Liver (tissue), 9 donors: Measurements from ENCODE around the gene MTARC2. TPM values are rescaled to one million over a fixed set of nuclear protein-coding genes. Genes with fewer than 3 reads are reported as not detected.

Experiments used
- DNase-seq: peaks from one replicate; pipeline ENCODE4 v3.0.0-alpha.2; 2017; ENCODE audit warnings: low spot score
- H3K27ac ChIP-seq, 2 donors: one replicate each; pipeline ENCODE4 v1.7.0; 2013; ENCODE audit warnings: inconsistent platforms in 2 of 2, low read length in 2 of 2, control low read depth in 1 of 2, low read depth in 1 of 2, mild to moderate bottlenecking in 1 of 2
- H3K27me3 ChIP-seq, 4 donors: one replicate each; pipeline versions ENCODE4 v1.6.1 to v1.7.0; 2013; ENCODE audit warnings: low read length in 3 of 4, inconsistent platforms in 1 of 4, mild to moderate bottlenecking in 1 of 4, moderate library complexity in 1 of 4; ENCODE audit not compliant: control insufficient read depth in 4 of 4, insufficient read depth in 4 of 4
- H3K36me3 ChIP-seq, 4 donors: one replicate each; pipeline versions ENCODE4 v1.6.1 to v1.7.0; 2013; ENCODE audit warnings: low read length in 3 of 4, mild to moderate bottlenecking in 3 of 4, low read depth in 1 of 4, moderate library complexity in 1 of 4; ENCODE audit not compliant: control insufficient read depth in 4 of 4, insufficient read depth in 3 of 4
- H3K4me1 ChIP-seq, 4 donors: one replicate each; pipeline versions ENCODE4 v1.6.1 to v1.7.0; 2013; ENCODE audit warnings: low read length in 3 of 4, mild to moderate bottlenecking in 3 of 4, moderate library complexity in 1 of 4; ENCODE audit not compliant: control insufficient read depth in 4 of 4, insufficient read depth in 4 of 4
- H3K4me3 ChIP-seq, 3 donors: one replicate each; pipeline versions ENCODE4 v1.6.1 to v1.7.0; 2013; ENCODE audit warnings: low read length in 3 of 3, control low read depth in 1 of 3, low read depth in 1 of 3, mild to moderate bottlenecking in 1 of 3
- H3K9ac ChIP-seq, 2 donors: one replicate each; pipeline ENCODE4 v1.7.0; 2013; ENCODE audit warnings: low read length in 2 of 2, mild to moderate bottlenecking in 2 of 2, moderate library complexity in 2 of 2, control low read depth in 1 of 2, low read depth in 1 of 2
- H3K9me3 ChIP-seq, 4 donors: one replicate each; pipeline versions ENCODE4 v1.6.1 to v1.7.0; 2013; ENCODE audit warnings: low read length in 3 of 4; ENCODE audit not compliant: control insufficient read depth in 4 of 4
- CTCF ChIP-seq: fragments of 150-350 bp; IDR thresholded peaks from 2 replicates; pipeline ENCODE4 v1.5.1; 2017; ENCODE audit warnings: improper control_type of control experiment, low read depth, low read length; ENCODE audit not compliant: missing input control
- EGR1 ChIP-seq, 2 donors: IDR thresholded peaks; 2 replicates each; pipeline ENCODE4 v1.6.1; 2016 to 2018; ENCODE audit warnings: antibody characterized with exemption in 2 of 2, low read depth in 2 of 2
- FOXA1 ChIP-seq: IDR thresholded peaks from 2 replicates; pipeline ENCODE4 v1.6.1; 2016; ENCODE audit warnings: antibody characterized with exemption
- FOXA2 ChIP-seq: IDR thresholded peaks from 2 replicates; pipeline ENCODE4 v1.6.1; 2016; ENCODE audit warnings: antibody characterized with exemption
- GABPA ChIP-seq, 2 donors: IDR thresholded peaks in 1 of 2; conservative IDR thresholded peaks in 1 of 2; 2 replicates each; pipeline ENCODE4 v1.6.1; 2016; ENCODE audit warnings: antibody characterized with exemption in 2 of 2, mild to moderate bottlenecking in 1 of 2, moderate library complexity in 1 of 2
- HNF4A ChIP-seq, 2 donors: conservative IDR thresholded peaks; 2 replicates each; pipeline ENCODE4 v1.6.1; 2016; ENCODE audit warnings: antibody characterized with exemption in 2 of 2, mild to moderate bottlenecking in 2 of 2
- HNF4G ChIP-seq: IDR thresholded peaks from 2 replicates; pipeline ENCODE4 v1.6.1; 2016; ENCODE audit warnings: antibody characterized with exemption
- JUND ChIP-seq, 2 donors: IDR thresholded peaks; 2 replicates each; pipeline ENCODE4 v1.6.1; 2016; ENCODE audit warnings: antibody characterized with exemption in 2 of 2
- NR2F2 ChIP-seq: IDR thresholded peaks from 2 replicates; pipeline ENCODE4 v1.6.1; 2016; ENCODE audit warnings: antibody characterized with exemption
- RAD21 ChIP-seq, 2 donors: IDR thresholded peaks; 2 replicates each; pipeline ENCODE4 v1.6.1; 2016; ENCODE audit warnings: antibody characterized with exemption in 2 of 2, mild to moderate bottlenecking in 2 of 2
- RXRA ChIP-seq, 2 donors: IDR thresholded peaks; 2 replicates each; pipeline ENCODE4 v1.6.1; 2017 to 2018; ENCODE audit warnings: antibody characterized with exemption in 2 of 2, mild to moderate bottlenecking in 1 of 2
- SP1 ChIP-seq: IDR thresholded peaks from 2 replicates; pipeline ENCODE4 v1.6.1; 2018; ENCODE audit warnings: antibody characterized with exemption, mild to moderate bottlenecking
- TAF1 ChIP-seq: conservative IDR thresholded peaks from 2 replicates; pipeline ENCODE4 v1.6.1; 2016; ENCODE audit warnings: antibody characterized with exemption, mild to moderate bottlenecking
- YY1 ChIP-seq: IDR thresholded peaks from 2 replicates; pipeline ENCODE4 v1.6.1; 2016; ENCODE audit warnings: antibody characterized with exemption, mild to moderate bottlenecking
- WGBS: extraction: QIAGEN DNeasy Blood & Tissue Kit; methylation state at CpG from one replicate; pipeline ENCODE4 v1.1.7; 2013; 5-methylcytosine and 5-hydroxymethylcytosine counted together
- polyA plus RNA-seq, 2 donors: library from polyadenylated mRNA; stranded (reverse) in 1 of 2; unstranded in 1 of 2; fragments of 200-250 nt in 1 of 2; fragments of >200 nt in 1 of 2; fragmentation: Nextera tagmentation in 1 of 2; extraction: Ambion mirVana in 1 of 2; gene quantifications; one replicate each; pipeline versions ENCODE4 v1.2.1 to v1.2.3, GENCODE V29; 2013 to 2015
- total RNA-seq, 2 donors: library from RNA; depleted of rRNA; stranded (reverse); fragments of >200 nt; gene quantifications; one replicate each; pipeline ENCODE4 v1.2.3, GENCODE V29; 2014
- TF ChIP-seq, protein P1 (sequence below): IDR thresholded peaks from 2 replicates; pipeline ENCODE4 v1.6.1; 2016; ENCODE audit warnings: antibody characterized with exemption
- TF ChIP-seq, protein P2 (sequence below): IDR thresholded peaks from 2 replicates; pipeline ENCODE4 v1.6.1; 2016; ENCODE audit warnings: antibody characterized with exemption
- TF ChIP-seq, protein P3 (sequence below): IDR thresholded peaks from 2 replicates; pipeline ENCODE4 v1.6.1; 2016; ENCODE audit warnings: antibody characterized with exemption, mild to moderate bottlenecking
- donor health status: healthy.
- donor health status: healthy.
- donor health status: healthy.
- donor health status: healthy.
- donor health status: healthy.

Gene MTARC2
- total and polyA plus RNA-seq, 4 donors: 24.9 to 96.1 (median 71.4) TPM

- Histone ChIP-seq H3K4me3 (no peak overlapping the region), H3K27me3 (no peaks in the 10 kb centered on the region), H3K9me3 (no peaks in the 10 kb centered on the region), H3K36me3 (peaks cover 2 to 8% (median 4%) of the 10 kb centered on the region in 4 donors), H3K4me1 (peaks cover 0 to 11% (median 5%) of the 10 kb centered on the region in 4 donors), H3K9ac (no peak overlapping the region), H3K27ac (no peak overlapping the region)
- 81% methylated on average over 2 of the region's 2 CpGs for WGBS
- TF ChIP-seq NR2F2 (no peak), TAF1 (no peak), HNF4G (no peak), FOXA2 (no peak), JUND (IDR thresholded peaks at IDR 0.05) (no peak), EGR1 (IDR thresholded peaks at IDR 0.05; ENCODE audit: low read depth in 2 of 2) (no peak), CTCF (no peak), SP1 (no peak), RXRA (IDR thresholded peaks at IDR 0.05) (no peak), FOXA1 (no peak), HNF4A (conservative IDR thresholded peaks at IDR 0.05) (no peak), GABPA (IDR thresholded peaks at IDR 0.05 in 1 of 2, conservative IDR thresholded peaks at IDR 0.05 in 1 of 2) (no peak), YY1 (no peak), RAD21 (IDR thresholded peaks at IDR 0.05) (no peak)
- TF ChIP-seq, protein P1, sequence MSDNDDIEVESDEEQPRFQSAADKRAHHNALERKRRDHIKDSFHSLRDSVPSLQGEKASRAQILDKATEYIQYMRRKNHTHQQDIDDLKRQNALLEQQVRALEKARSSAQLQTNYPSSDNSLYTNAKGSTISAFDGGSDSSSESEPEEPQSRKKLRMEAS: no peak
- TF ChIP-seq, protein P2, sequence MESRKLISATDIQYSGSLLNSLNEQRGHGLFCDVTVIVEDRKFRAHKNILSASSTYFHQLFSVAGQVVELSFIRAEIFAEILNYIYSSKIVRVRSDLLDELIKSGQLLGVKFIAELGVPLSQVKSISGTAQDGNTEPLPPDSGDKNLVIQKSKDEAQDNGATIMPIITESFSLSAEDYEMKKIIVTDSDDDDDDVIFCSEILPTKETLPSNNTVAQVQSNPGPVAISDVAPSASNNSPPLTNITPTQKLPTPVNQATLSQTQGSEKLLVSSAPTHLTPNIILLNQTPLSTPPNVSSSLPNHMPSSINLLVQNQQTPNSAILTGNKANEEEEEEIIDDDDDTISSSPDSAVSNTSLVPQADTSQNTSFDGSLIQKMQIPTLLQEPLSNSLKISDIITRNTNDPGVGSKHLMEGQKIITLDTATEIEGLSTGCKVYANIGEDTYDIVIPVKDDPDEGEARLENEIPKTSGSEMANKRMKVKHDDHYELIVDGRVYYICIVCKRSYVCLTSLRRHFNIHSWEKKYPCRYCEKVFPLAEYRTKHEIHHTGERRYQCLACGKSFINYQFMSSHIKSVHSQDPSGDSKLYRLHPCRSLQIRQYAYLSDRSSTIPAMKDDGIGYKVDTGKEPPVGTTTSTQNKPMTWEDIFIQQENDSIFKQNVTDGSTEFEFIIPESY: no peak
- TF ChIP-seq, protein P3, sequence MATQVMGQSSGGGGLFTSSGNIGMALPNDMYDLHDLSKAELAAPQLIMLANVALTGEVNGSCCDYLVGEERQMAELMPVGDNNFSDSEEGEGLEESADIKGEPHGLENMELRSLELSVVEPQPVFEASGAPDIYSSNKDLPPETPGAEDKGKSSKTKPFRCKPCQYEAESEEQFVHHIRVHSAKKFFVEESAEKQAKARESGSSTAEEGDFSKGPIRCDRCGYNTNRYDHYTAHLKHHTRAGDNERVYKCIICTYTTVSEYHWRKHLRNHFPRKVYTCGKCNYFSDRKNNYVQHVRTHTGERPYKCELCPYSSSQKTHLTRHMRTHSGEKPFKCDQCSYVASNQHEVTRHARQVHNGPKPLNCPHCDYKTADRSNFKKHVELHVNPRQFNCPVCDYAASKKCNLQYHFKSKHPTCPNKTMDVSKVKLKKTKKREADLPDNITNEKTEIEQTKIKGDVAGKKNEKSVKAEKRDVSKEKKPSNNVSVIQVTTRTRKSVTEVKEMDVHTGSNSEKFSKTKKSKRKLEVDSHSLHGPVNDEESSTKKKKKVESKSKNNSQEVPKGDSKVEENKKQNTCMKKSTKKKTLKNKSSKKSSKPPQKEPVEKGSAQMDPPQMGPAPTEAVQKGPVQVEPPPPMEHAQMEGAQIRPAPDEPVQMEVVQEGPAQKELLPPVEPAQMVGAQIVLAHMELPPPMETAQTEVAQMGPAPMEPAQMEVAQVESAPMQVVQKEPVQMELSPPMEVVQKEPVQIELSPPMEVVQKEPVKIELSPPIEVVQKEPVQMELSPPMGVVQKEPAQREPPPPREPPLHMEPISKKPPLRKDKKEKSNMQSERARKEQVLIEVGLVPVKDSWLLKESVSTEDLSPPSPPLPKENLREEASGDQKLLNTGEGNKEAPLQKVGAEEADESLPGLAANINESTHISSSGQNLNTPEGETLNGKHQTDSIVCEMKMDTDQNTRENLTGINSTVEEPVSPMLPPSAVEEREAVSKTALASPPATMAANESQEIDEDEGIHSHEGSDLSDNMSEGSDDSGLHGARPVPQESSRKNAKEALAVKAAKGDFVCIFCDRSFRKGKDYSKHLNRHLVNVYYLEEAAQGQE: no peak
- DNase-seq: no peak
Observed at GRCh38 chr1:220815409-220815808, 67.3 kb downstream of the MTARC2 start.

DNA sequence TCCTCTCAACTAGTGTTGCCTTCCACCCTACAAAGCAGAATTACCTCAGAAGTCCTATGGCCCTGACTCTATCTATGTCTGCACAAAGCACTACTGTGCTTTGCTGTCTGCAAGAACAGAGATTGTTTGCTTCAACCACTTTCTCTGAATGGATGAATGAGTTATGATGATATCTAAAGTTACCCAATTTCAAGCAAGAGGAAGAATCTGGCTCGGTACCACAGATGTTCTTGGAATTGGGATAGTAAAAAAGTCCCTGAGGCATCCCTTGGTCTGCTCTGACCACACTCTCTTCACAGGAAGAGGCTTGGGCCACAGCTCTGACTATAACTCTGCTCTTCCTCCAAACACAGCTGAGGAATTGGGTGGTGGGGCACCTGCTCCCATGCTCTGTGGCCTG, 69.8 kb downstream of the MTARC2 start:
- TF ChIP-seq, protein P3: no peak
- TF ChIP-seq SP1: no peak
- TF ChIP-seq HNF4G: no peak
- TF ChIP-seq HNF4A (conservative IDR thresholded peaks at IDR 0.05): no peak
- TF ChIP-seq RXRA (IDR thresholded peaks at IDR 0.05): no peak
- TF ChIP-seq NR2F2: no peak
- no peak for TF ChIP-seq FOXA2
- no peaks in the 10 kb centered on the region for H3K27me3 ChIP-seq
- no peaks in the 10 kb centered on the region for H3K9me3 ChIP-seq
- H3K27ac ChIP-seq: peak overlapping the region; percentile 39 to 67
- peaks cover 0 to 7% (median 3%) of the 10 kb centered on the region in 4 donors for H3K36me3 ChIP-seq
- no peak overlapping the region for H3K4me3 ChIP-seq
- no peak overlapping the region for H3K9ac ChIP-seq
- H3K4me1 ChIP-seq: peaks cover 0 to 6% (median 0%) of the 10 kb centered on the region in 4 donors
- DNase-seq: no peak
- WGBS: 84% methylated on average over 1 of the region's 1 CpG
